Endothelial cell of umbilical vein (primary cell): Measurements from ENCODE around the gene OR51L1. TPM values are rescaled to one million over a fixed set of nuclear protein-coding genes. Genes with fewer than 3 reads are reported as not detected.

Source experiments
- BruUV-seq: library from RNA; stranded (reverse); fragments of 400-500 nt; replicated peaks from 2 replicates; lab custom pipeline; 2021; lab: Mats Ljungman, UMichigan
- CTCF ChIA-PET: fragments of 300-600, 350-600 bp; sonication (Branson Sonifier 250); formaldehyde crosslinking; loops from one replicate; lab custom pipeline; 2021; ENCODE audit warnings: antibody characterized with exemption, inconsistent platforms; lab: Charles Lee
- POLR2A ChIA-PET: fragments of 300-600, 350-600 bp; sonication (Branson Sonifier 250); formaldehyde crosslinking; loops from one replicate; lab custom pipeline; 2021; ENCODE audit warnings: antibody characterized with exemption, inconsistent platforms; lab: Charles Lee
- DNase-seq: peaks from one replicate; pipeline ENCODE4 v3.0.0-alpha.2; 2011; ENCODE audit warnings: low read depth, low spot score
- FAIRE-seq: peaks from 2 replicates; lab custom pipeline; 2011; peaks lifted over from hg19 to GRCh38; lab: Jason Lieb, UNC
- H2AFZ ChIP-seq: 2 replicates; pipeline ENCODE4 v1.6.0; 2012; ENCODE audit warnings: low read depth, low read length, control low read depth, inconsistent platforms
- H3K27ac ChIP-seq: 2 replicates; pipeline ENCODE4 v1.5.1; 2011; ENCODE audit warnings: low read depth, mild to moderate bottlenecking, control low read depth, low read length, moderate library complexity; ENCODE audit not compliant: insufficient read depth
- H3K27me3 ChIP-seq, 2 experiments: 2 replicates each; pipeline versions ENCODE4 v1.6.0 to v1.6.1; 2011; ENCODE audit warnings: low read length in 2 of 2, mixed read lengths in 1 of 2; ENCODE audit not compliant: control insufficient read depth in 2 of 2, insufficient read depth in 2 of 2
- H3K36me3 ChIP-seq, 2 experiments: 2 replicates in 1 of 2; 3 replicates in 1 of 2; pipeline ENCODE4 v1.5.1; 2011; ENCODE audit warnings: low read length in 2 of 2, mild to moderate bottlenecking in 1 of 2, moderate library complexity in 1 of 2; ENCODE audit not compliant: control insufficient read depth in 2 of 2, insufficient read depth in 2 of 2; ENCODE audit errors: extremely low read depth in 1 of 2
- H3K4me1 ChIP-seq: 3 replicates; pipeline ENCODE4 v1.5.1; 2011; ENCODE audit warnings: mild to moderate bottlenecking, low read length; ENCODE audit not compliant: control insufficient read depth, insufficient read depth; ENCODE audit errors: extremely low read depth
- H3K4me2 ChIP-seq: 2 replicates; pipeline ENCODE4 v1.6.1; 2011; ENCODE audit warnings: low read length, control low read depth, mixed read lengths; ENCODE audit not compliant: insufficient read depth
- H3K4me3 ChIP-seq, 3 experiments: fragments of 200-600 bp in 1 of 3; sonication (generic), shearing (Covaris generic) in 1 of 3; replicated peaks in 1 of 3; 2 replicates each; pipeline ENCODE4 v1.5.1; 2011 to 2016; ENCODE audit warnings: control low read depth in 3 of 3, low read length in 3 of 3, mild to moderate bottlenecking in 2 of 3, inconsistent platforms in 1 of 3, low read depth in 1 of 3, moderate library complexity in 1 of 3; ENCODE audit not compliant: insufficient read depth in 1 of 3
- H3K79me2 ChIP-seq: 2 replicates; pipeline ENCODE4 v1.6.0; 2012; ENCODE audit warnings: low read length, inconsistent platforms; ENCODE audit not compliant: control insufficient read depth, insufficient read depth
- H3K9ac ChIP-seq: replicated peaks from 2 replicates; pipeline ENCODE3; 2011; ENCODE audit warnings: low read length, control low read depth; ENCODE audit not compliant: insufficient read depth; ENCODE audit errors: extremely low read depth
- H3K9me1 ChIP-seq: replicated peaks from 3 replicates; pipeline ENCODE4 v1.6.0; 2011; ENCODE audit warnings: mild to moderate bottlenecking, low read length; ENCODE audit not compliant: control insufficient read depth, insufficient read depth; ENCODE audit errors: extremely low read depth
- H3K9me3 ChIP-seq: replicated peaks from 2 replicates; pipeline ENCODE4 v1.5.1; 2012; ENCODE audit warnings: low read length, inconsistent platforms; ENCODE audit not compliant: control insufficient read depth, insufficient read depth
- H4K20me1 ChIP-seq: replicated peaks from 2 replicates; pipeline ENCODE3; 2011; ENCODE audit warnings: mild to moderate bottlenecking, low read length; ENCODE audit not compliant: control insufficient read depth, insufficient read depth; ENCODE audit errors: extremely low read depth
- EZH2 ChIP-seq: IDR thresholded peaks from 2 replicates; pipeline ENCODE4 v1.6.1; 2012; ENCODE audit warnings: borderline replicate concordance, low read depth, mild to moderate bottlenecking, moderate library complexity, low read length, inconsistent platforms; ENCODE audit not compliant: severe bottlenecking
- FOS ChIP-seq: IDR thresholded peaks from 2 replicates; pipeline ENCODE4 v1.6.1; 2011; ENCODE audit warnings: mild to moderate bottlenecking, low read length, moderate library complexity, borderline replicate concordance; ENCODE audit not compliant: insufficient read depth
- GATA2 ChIP-seq: IDR thresholded peaks from 2 replicates; pipeline ENCODE4 v1.7.0; 2011; ENCODE audit warnings: low read depth, mild to moderate bottlenecking, moderate library complexity, mixed read lengths, low read length; ENCODE audit not compliant: insufficient read length, insufficient read depth
- JUN ChIP-seq: IDR thresholded peaks from 2 replicates; pipeline ENCODE4 v1.6.1; 2011; ENCODE audit warnings: borderline replicate concordance, low read depth; ENCODE audit not compliant: insufficient read length, insufficient read depth
- MYC ChIP-seq: IDR thresholded peaks from one replicate; pipeline ENCODE4 v1.6.1; 2011; ENCODE audit warnings: mild to moderate bottlenecking, low read depth, low read length
- POLR2A ChIP-seq: IDR thresholded peaks from 2 replicates; pipeline ENCODE4 v1.6.1; 2012; ENCODE audit warnings: low read depth, mild to moderate bottlenecking, control low read depth, low read length
- POLR2AphosphoS5 ChIP-seq: IDR thresholded peaks from 2 replicates; pipeline ENCODE4 v1.6.1; 2012; ENCODE audit warnings: low read depth, mild to moderate bottlenecking, control low read depth, low read length, moderate library complexity; ENCODE audit not compliant: insufficient read depth
- dilution Hi-C: fragments of 300-500 bp; cut with MboI; formaldehyde crosslinking; loops from one replicate; pipeline ENCODE4 v1.15.0; 2019; ENCODE audit warnings: low sequenced_read_pairs; ENCODE audit not compliant: extremely low pct_ligation_motif_present
- intact Hi-C: fragments of 100-400 bp; cut with micrococcal nuclease; formaldehyde crosslinking; loops from one replicate; pipeline ENCODE4 v1.10.0; 2022
- polyA plus RNA-seq, 4 experiments: library from polyadenylated mRNA; depleted of rRNA in 3 of 4; stranded (reverse) in 3 of 4; unstranded in 1 of 4; fragments of >200 nt; gene quantifications; 2 replicates each; pipeline versions ENCODE4 v1.2.1 to v1.2.3, GENCODE V29; 2011 to 2012; ENCODE audit warnings: missing spikeins in 1 of 4
- total RNA-seq: library from RNA; stranded (reverse); gene quantifications from 2 replicates; pipeline ENCODE4 v1.2.3, GENCODE V29; 2021
- TF ChIP-seq, protein P1 (sequence below), 2 donors: IDR thresholded peaks; 1 replicate in 1 of 2; 2 replicates in 1 of 2; pipeline ENCODE4 v1.5.1; 2011; ENCODE audit warnings: low read length in 2 of 2, mild to moderate bottlenecking in 2 of 2, moderate library complexity in 2 of 2, control low read depth in 1 of 2, inconsistent platforms in 1 of 2, low read depth in 1 of 2; ENCODE audit not compliant: insufficient read depth in 1 of 2; ENCODE audit errors: extremely low read depth in 1 of 2
- TF ChIP-seq, protein P2 (sequence below): IDR thresholded peaks from 2 replicates; pipeline ENCODE4 v1.6.1; 2011; ENCODE audit not compliant: insufficient read depth, insufficient read length

Gene OR51L1
- total and polyA plus RNA-seq, 2 donors (not counting 3 experiments of a cell fraction or from before 2014, with no cell fraction given) = not detected

DNA sequence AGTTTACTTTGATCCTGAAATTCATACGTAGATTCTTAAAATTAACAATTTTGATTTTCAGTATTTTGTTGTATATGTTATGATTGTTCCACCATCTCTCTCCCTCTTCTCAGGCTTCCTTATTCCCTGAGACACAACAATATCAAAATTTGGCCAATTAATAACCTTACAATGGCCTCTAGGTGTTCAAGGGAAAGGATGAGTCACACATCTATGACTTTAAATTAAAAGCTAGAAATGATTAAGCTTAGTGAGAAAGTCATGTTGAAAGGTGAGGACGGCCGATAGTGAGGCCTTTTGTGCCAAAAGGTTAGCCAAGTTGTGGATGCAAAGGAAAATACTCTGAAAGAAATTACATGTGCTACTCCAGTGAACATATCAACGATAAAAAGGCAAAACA is 46.2 kb downstream of the OR51L1 start:
- Histone ChIP-seq H4K20me1 (no peaks in the 10 kb centered on the region), H3K36me3 (no peaks in the 10 kb centered on the region), H3K9ac (no peak overlapping the region), H3K9me1 (no peaks in the 10 kb centered on the region), H3K9me3 (no peaks in the 10 kb centered on the region), H3K27ac (no peak overlapping the region), H3K27me3 (no peaks in the 10 kb centered on the region), H3K79me2 (no peaks in the 10 kb centered on the region), H2AFZ (no peak overlapping the region), H3K4me3 (no peak overlapping the region), H3K4me1 (no peaks in the 10 kb centered on the region), H3K4me2 (no peak overlapping the region)
- FAIRE-seq (no peak), DNase-seq (no peak)
- dilution Hi-C loops = no loop called here
- BruUV-seq = no TSS peak
- ChIA-PET CTCF (no interaction called here), POLR2A (no interaction called here)
- intact Hi-C loops = no loop called here
- TF ChIP-seq, protein P1, sequence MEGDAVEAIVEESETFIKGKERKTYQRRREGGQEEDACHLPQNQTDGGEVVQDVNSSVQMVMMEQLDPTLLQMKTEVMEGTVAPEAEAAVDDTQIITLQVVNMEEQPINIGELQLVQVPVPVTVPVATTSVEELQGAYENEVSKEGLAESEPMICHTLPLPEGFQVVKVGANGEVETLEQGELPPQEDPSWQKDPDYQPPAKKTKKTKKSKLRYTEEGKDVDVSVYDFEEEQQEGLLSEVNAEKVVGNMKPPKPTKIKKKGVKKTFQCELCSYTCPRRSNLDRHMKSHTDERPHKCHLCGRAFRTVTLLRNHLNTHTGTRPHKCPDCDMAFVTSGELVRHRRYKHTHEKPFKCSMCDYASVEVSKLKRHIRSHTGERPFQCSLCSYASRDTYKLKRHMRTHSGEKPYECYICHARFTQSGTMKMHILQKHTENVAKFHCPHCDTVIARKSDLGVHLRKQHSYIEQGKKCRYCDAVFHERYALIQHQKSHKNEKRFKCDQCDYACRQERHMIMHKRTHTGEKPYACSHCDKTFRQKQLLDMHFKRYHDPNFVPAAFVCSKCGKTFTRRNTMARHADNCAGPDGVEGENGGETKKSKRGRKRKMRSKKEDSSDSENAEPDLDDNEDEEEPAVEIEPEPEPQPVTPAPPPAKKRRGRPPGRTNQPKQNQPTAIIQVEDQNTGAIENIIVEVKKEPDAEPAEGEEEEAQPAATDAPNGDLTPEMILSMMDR (IDR thresholded peaks at IDR 0.05; ENCODE audit: extremely low read depth in 1 of 2, insufficient read depth in 1 of 2, low read depth in 1 of 2, low read length in 2 of 2) = no peak
- TF ChIP-seq, protein P2, sequence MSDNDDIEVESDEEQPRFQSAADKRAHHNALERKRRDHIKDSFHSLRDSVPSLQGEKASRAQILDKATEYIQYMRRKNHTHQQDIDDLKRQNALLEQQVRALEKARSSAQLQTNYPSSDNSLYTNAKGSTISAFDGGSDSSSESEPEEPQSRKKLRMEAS = no peak
- TF ChIP-seq POLR2A = no peak
- no peak for TF ChIP-seq EZH2
- TF ChIP-seq JUN = no peak
- TF ChIP-seq FOS = no peak
- no peak for TF ChIP-seq GATA2
- TF ChIP-seq MYC = no peak
- no peak for TF ChIP-seq POLR2AphosphoS5
